Peyer's patch (tissue), 4 donors: Measurements from ENCODE around the gene PEAK1. TPM values are rescaled to one million over a fixed set of nuclear protein-coding genes. Genes with fewer than 3 reads are reported as not detected.
"Not testable (repeated sequence)": the region's sequence is repeated elsewhere in the genome, so short reads cannot be mapped to it uniquely, and the experiment has no call there.

Experiments
- DNase-seq, 3 donors: peaks; one replicate each; pipeline ENCODE4 v3.0.0-alpha.2; 2017 to 2019
- H3K27ac ChIP-seq, 4 donors: fragments of 200-600 bp; sonication (generic); one replicate each; pipeline ENCODE4 v1.5.1; 2016 to 2019
- H3K27me3 ChIP-seq, 2 donors: fragments of 200-600 bp; sonication (generic); one replicate each; pipeline ENCODE4 v1.5.1; 2019
- H3K36me3 ChIP-seq, 3 donors: fragments of 200-600 bp; sonication (generic); one replicate each; pipeline ENCODE4 v1.5.1; 2016 to 2019
- H3K4me1 ChIP-seq, 4 donors: fragments of 200-600 bp; sonication (generic); one replicate each; pipeline ENCODE4 v1.5.1; 2016 to 2019
- H3K4me3 ChIP-seq, 4 donors: fragments of 200-600 bp; sonication (generic); 1 replicate in 3 of 4; 2 replicates in 1 of 4; pipeline ENCODE4 v1.5.1; 2016 to 2019; ENCODE audit warnings: mild to moderate bottlenecking in 1 of 4
- H3K9me3 ChIP-seq, 4 donors: fragments of 200-600 bp; sonication (generic); one replicate each; pipeline ENCODE4 v1.5.1; 2016 to 2019; ENCODE audit warnings: mild to moderate bottlenecking in 1 of 4
- POLR2A ChIP-seq, 2 donors: fragments of 450-650 bp; IDR thresholded peaks; one replicate each; pipeline ENCODE4 v1.5.1; 2017; ENCODE audit warnings: antibody characterized with exemption in 2 of 2, mild to moderate bottlenecking in 2 of 2, moderate library complexity in 2 of 2
- total RNA-seq, 4 donors: library from RNA; depleted of rRNA; stranded (reverse); fragments of >200 nt; gene quantifications; one replicate each; pipeline ENCODE4 v1.1.0, GENCODE V29; 2016
- TF ChIP-seq, protein P1 (sequence below), 6 experiments: fragments of 450-650 bp in 4 of 6; fragments of 200-600 bp in 2 of 6; sonication (generic) in 1 of 6; IDR thresholded peaks; one replicate each; pipeline ENCODE4 v1.5.1; 2017 to 2019; ENCODE audit warnings: antibody characterized with exemption in 6 of 6, mild to moderate bottlenecking in 3 of 6, moderate library complexity in 1 of 6

Gene PEAK1
- total RNA-seq, 4 donors from 2014 or later, result 28.7 to 81.7 (median 52.4) TPM

DNA sequence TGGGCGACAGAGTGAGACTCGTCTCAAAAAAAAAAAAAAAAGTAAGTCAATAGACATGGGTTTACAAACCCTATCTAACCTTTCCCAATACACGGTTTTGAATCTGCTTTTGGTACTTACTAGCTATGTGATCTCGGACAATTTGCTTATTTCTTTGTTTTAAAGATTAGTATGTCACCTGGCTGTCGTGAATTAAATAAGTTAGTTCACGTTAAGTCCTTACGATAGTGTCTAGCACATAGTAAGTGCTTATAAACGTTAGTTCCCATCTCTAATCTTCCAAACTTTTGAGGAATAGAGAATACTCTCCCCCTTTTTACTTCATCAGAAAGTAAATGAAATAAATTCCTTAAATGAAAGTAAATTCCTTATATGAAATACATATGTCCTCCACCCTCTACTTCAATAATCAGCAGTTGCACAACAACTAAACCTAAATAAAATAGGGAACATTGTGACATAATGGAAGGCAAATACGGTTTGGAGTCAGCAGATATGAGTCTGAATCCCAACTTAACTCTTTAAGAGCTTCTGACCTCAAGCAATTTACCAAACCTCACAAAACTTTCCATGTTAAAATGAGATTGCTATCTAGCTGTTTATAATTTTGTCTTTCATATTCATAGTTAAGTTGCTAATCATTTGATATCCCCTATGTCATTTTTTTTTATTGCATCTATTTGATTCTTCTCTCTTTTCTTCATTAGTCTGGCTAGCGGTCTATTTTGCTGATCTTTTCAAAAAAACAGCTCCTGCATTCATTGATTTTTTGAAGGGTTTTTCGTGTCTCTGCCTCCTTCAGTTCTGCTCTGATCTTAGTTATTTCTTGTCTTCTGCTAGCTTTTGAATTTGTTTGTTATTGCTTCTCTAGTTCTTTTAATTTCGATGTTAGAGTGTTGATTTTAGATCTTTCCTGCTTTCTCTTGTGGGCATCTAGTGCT, 134.6 kb downstream of the PEAK1 start:
- DNase-seq, result no peak
- Histone ChIP-seq H3K4me3 (no peak overlapping the region), H3K36me3 (no peaks in the 10 kb centered on the region), H3K4me1 (no peaks in the 10 kb centered on the region), H3K27ac (no peak overlapping the region), H3K27me3 (no peaks in the 10 kb centered on the region), H3K9me3 (no peaks in the 10 kb centered on the region)
- no peak for TF ChIP-seq POLR2A (IDR thresholded peaks at IDR 0.05)
- TF ChIP-seq, protein P1, sequence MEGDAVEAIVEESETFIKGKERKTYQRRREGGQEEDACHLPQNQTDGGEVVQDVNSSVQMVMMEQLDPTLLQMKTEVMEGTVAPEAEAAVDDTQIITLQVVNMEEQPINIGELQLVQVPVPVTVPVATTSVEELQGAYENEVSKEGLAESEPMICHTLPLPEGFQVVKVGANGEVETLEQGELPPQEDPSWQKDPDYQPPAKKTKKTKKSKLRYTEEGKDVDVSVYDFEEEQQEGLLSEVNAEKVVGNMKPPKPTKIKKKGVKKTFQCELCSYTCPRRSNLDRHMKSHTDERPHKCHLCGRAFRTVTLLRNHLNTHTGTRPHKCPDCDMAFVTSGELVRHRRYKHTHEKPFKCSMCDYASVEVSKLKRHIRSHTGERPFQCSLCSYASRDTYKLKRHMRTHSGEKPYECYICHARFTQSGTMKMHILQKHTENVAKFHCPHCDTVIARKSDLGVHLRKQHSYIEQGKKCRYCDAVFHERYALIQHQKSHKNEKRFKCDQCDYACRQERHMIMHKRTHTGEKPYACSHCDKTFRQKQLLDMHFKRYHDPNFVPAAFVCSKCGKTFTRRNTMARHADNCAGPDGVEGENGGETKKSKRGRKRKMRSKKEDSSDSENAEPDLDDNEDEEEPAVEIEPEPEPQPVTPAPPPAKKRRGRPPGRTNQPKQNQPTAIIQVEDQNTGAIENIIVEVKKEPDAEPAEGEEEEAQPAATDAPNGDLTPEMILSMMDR (IDR thresholded peaks at IDR 0.05), result no peak

DNA sequence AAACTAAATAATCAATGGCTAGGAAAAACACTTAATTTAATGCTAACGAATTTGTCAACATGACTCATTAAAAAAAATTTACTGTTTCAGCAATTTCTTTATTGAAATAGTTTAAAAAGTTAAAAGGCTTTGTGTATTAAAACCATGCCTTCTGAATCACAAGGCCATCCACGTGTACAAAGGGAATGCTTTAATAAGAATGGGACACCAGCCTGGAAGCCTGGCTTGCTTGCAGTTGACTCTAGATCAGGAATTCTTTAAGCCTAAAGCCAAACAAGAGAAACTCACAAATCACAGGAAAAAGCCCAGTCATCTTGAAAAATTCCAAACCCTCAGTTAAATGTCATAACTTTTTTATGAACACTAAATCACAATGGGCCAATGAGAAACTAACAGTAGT, 137.6 kb downstream of the PEAK1 start:
- Histone ChIP-seq H3K4me3 (no peak overlapping the region), H3K4me1 (no peaks in the 10 kb centered on the region), H3K36me3 (no peaks in the 10 kb centered on the region), H3K27me3 (no peaks in the 10 kb centered on the region), H3K27ac (no peak overlapping the region), H3K9me3 (no peaks in the 10 kb centered on the region)
- DNase-seq, result no peak
- TF ChIP-seq, protein P1 (IDR thresholded peaks at IDR 0.05), result no peak
- TF ChIP-seq POLR2A (IDR thresholded peaks at IDR 0.05), result no peak

DNA sequence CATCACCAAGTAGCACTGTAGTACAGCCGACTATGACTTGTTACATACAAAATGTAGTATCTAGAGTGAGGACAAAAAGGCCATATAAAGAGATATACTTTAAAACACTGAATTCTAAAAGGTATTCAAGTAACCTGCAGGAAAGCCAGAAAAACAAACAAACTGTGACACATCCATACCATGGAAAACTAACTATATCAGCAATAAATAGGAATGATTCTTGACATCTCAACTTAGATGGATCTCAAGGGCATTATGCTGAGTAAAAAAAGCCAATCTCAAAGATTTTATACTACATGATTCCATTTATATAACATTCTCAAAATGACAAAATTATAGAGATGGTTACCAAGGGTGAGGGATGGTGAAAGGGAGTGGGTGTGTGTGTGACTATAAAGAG, 143.0 kb downstream of the PEAK1 start:
- Histone ChIP-seq H3K4me1 (no peaks in the 10 kb centered on the region), H3K4me3 (no peak overlapping the region), H3K36me3 (no peaks in the 10 kb centered on the region), H3K27me3 (no peaks in the 10 kb centered on the region), H3K27ac (no peak overlapping the region), H3K9me3 (no peaks in the 10 kb centered on the region)
- no peak for TF ChIP-seq POLR2A (IDR thresholded peaks at IDR 0.05)
- TF ChIP-seq, protein P1 (IDR thresholded peaks at IDR 0.05), result no peak
- DNase-seq, result no peak

DNA sequence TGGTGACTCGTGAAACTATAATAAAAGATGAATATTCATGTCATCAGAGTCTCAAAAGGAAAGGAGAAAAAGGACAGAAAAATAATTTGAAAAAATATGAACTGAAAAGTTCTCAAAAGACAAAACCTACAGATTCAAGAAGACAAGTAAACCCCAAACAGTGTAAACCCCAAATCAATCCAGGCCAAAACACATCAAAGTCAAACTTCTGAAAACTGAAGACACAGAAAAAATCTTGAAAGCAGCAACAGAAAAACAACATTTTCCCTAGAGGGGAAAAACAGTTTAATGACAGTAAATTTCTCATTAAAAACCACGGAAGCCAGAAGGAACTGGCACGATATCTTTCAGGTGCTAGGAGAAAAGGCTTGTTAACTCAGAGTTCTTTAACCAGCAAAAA, 143.8 kb downstream of the PEAK1 start:
- H3K27me3 ChIP-seq, result no peaks in the 10 kb centered on the region
- H3K36me3 ChIP-seq, result no peaks in the 10 kb centered on the region
- no peak overlapping the region for H3K4me3 ChIP-seq
- no peak overlapping the region for H3K27ac ChIP-seq
- TF ChIP-seq, protein P1 (IDR thresholded peaks at IDR 0.05), result no peak
- no peak for TF ChIP-seq POLR2A (IDR thresholded peaks at IDR 0.05)
- no peaks in the 10 kb centered on the region for H3K9me3 ChIP-seq
- H3K4me1 ChIP-seq, result no peaks in the 10 kb centered on the region
- no peak for DNase-seq

DNA sequence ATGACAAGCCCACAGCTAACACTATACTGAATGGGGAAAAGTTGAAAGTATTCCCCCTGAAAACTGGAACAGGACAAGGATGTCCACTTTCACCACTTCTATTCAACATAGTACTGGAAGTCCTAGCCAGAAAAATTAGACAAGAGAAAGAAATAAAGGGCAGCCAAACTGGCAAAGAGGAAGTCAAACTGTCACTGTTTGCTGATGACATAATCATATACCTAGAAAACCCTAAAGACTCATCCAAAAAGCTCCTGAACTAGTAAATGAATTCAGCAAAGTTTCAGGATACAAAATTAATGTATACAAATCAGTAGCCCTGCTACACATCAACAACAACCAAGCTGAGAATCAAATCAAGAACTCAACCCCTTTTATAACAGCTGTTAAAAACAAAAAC, 146.8 kb downstream of the PEAK1 start:
- H3K27me3 ChIP-seq, H3K4me3 ChIP-seq, H3K4me1 ChIP-seq, H3K9me3 ChIP-seq, H3K27ac ChIP-seq, DNase-seq, H3K36me3 ChIP-seq: not testable (repeated sequence)

DNA sequence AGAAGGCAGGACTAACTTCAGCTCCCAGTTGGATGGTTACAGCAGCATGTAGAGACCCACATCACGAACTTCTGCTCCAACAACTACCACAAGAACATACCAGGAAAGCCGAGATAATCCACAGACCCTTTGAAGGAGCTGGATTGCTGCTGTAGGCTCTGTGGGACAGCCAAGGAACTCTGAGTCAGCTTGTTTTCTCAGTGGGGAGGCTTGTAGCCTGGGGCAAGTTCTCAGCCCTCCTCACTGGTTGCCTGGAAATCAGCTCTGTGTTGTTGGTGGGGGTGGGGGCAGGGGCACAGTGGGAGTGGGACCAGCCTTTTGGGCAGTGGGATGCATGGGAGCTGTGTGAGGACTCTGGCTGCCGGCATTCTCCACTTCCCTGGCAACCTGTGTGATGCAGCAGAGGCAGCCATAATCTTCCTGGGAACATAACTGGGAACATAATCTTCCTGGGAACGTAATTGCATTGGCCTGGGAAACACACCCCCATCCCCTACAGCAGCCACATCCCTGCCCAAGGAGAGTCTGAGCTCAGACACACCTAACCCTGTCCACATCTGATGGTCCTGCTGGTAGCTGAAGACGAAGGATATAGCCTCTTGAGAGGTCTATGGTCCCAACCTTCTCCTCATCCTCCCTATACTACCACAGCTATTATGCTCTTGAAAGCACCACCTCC, 153.1 kb downstream of the PEAK1 start:
- Histone ChIP-seq H3K9me3 (no peaks in the 10 kb centered on the region), H3K4me3 (no peak overlapping the region), H3K36me3 (peaks cover 0 to 4% (median 0%) of the 10 kb centered on the region in 3 donors), H3K27me3 (no peaks in the 10 kb centered on the region), H3K27ac (no peak overlapping the region), H3K4me1 (no peaks in the 10 kb centered on the region)
- no peak for TF ChIP-seq POLR2A (IDR thresholded peaks at IDR 0.05)
- TF ChIP-seq, protein P1 (IDR thresholded peaks at IDR 0.05), result no peak
- DNase-seq, result no peak
